MM.1S (cell line): ENCODE measurements around the gene TSHZ3.

Experiments
- EZH2 ChIP-seq: fragments of 300-600 bp; sonication (generic); optimal IDR thresholded peaks from 2 replicates; pipeline ENCODE3; 2017; ENCODE audit warnings: low read depth, mild to moderate bottlenecking, antibody characterized with exemption, low read length, mixed read lengths
- EZH2phosphoT487 ChIP-seq: fragments of 300-600 bp; sonication (generic); IDR thresholded peaks from 2 replicates; pipeline ENCODE4 v1.6.1; 2018; ENCODE audit warnings: antibody characterized with exemption, low read length
- TF ChIP-seq, protein P1 (sequence below): fragments of 300-600 bp; sonication (generic); IDR thresholded peaks from 2 replicates; pipeline ENCODE4 v1.5.1; 2016; ENCODE audit warnings: antibody characterized with exemption, low read length, mixed read lengths

DNA sequence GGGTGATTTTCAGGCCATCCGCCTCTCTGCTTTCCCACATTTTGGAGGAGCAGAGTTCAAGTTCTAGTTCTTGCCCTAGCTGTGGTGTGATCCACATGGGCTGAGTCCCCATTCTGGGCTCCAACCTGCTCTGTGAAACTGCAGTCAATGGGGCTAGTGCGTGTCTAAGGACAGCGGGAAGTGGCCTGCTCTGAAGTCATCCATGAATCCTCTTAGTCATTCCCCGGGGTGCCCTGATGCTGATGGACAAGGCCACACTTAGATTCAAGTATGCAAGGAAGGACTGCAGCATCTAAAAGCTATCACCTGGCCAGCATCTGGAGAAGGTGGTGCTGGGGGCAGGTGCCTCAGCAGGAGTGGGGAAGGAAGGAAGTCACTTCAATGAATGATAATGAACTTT lies 94.6 kb downstream of the TSHZ3 start:
- TF ChIP-seq, protein P1, sequence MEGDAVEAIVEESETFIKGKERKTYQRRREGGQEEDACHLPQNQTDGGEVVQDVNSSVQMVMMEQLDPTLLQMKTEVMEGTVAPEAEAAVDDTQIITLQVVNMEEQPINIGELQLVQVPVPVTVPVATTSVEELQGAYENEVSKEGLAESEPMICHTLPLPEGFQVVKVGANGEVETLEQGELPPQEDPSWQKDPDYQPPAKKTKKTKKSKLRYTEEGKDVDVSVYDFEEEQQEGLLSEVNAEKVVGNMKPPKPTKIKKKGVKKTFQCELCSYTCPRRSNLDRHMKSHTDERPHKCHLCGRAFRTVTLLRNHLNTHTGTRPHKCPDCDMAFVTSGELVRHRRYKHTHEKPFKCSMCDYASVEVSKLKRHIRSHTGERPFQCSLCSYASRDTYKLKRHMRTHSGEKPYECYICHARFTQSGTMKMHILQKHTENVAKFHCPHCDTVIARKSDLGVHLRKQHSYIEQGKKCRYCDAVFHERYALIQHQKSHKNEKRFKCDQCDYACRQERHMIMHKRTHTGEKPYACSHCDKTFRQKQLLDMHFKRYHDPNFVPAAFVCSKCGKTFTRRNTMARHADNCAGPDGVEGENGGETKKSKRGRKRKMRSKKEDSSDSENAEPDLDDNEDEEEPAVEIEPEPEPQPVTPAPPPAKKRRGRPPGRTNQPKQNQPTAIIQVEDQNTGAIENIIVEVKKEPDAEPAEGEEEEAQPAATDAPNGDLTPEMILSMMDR: no peak
- TF ChIP-seq EZH2phosphoT487 (no peak), EZH2 (no peak)
